Amniotic stem cell (primary cell): ENCODE results near the gene FRMD4B.

Experiments
- DNase-seq: peaks from one replicate; lab custom pipeline; 2025; lab: John Stamatoyannopoulos, UW

Gene FRMD4B

DNA sequence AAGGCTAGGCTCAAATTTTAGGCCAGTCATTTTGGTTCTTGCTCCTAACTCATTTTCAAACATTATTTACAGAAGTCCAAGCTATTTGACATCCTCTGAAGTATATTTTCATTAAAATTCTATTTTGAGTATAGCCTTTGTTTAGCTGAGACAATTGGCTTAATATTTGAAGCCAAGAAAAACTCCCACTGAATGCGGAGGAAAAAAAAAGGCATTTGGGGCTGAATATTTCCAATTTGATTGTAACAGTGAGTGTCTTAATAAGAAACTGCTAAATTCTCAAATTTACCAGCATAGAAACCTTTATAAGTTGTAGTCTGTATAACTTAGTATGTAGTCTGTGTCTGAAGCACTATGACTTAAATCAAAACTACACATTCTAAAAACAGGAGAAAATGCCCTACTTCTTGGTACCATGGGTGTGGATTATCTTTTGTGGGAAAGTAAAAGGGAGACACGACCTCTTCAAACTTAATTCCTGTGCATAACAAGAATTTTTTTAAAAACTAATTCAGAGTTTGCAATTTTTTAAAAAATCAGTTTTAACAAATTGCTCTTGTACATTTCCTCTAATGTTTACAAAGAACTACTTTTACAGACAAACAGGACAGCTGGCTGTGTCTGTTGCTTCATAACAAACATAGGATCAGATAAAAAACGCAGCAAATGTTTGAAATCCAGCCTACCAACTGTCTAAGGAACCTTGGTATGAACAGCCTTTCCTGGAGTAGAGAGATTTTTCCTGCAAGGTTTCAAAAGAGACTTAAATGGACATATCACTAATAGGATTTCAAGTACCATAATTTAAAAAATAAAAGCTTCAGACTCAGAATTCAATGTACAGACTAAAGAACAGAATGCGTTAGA, 210.8 kb downstream of the FRMD4B start:
- no peak for DNase-seq

DNA sequence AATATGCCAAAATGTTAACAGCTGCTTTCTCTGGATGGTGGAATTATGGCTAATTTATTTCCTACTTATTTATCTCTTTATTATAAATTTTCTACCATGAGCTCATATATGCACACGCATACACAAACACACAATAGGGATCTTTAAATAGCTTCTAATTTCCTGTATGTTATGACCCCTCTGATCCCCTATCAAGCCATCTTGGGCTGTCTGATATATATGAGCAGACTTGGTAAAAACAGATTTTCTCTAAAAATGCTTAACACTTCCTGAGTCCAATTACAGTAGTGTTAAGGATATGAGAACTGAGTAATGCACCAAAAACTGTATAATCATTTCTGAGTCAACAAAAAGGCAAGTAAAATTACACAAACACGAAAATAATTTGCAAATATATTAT, 211.4 kb downstream of the FRMD4B start:
- no peak for DNase-seq

DNA sequence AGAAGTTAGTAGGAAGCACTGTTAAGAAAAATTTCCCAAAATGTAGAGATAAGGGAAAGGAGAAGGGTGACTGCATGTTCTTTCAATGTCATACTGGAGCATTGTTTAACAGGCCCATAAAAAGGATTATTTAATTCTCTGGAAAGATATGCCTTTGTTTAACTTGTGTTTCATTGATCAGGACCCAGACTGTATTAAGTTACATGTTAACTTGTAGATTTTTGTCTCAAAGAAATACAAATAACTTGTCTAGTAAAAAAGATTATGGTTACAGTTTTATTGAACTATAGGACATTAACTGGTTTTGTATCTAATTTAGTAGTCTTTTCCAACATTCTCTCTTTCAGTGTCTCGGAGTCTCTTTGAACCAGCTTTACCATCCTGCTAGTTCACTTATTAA, 213.8 kb downstream of the FRMD4B start:
- no peak for DNase-seq

DNA sequence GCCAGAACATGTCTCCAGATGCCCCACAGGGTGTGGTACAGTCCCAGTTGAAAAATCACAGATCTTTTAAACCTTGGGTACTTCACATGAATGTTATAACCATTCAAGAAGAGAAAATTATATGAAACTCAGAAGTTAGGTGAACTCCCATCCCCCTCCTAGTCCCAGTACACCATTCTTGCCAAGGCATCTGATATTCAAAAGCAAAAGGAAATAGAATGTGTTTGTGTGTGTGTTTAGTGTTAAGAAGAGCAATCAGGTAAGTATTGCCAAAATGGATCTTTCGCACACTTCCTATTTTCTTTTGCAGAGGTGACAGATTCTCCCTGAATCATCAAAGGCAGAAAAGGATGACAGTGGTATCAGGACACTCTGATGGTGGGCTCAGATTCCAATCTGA, 219.4 kb downstream of the FRMD4B start:
- DNase-seq = no peak

DNA sequence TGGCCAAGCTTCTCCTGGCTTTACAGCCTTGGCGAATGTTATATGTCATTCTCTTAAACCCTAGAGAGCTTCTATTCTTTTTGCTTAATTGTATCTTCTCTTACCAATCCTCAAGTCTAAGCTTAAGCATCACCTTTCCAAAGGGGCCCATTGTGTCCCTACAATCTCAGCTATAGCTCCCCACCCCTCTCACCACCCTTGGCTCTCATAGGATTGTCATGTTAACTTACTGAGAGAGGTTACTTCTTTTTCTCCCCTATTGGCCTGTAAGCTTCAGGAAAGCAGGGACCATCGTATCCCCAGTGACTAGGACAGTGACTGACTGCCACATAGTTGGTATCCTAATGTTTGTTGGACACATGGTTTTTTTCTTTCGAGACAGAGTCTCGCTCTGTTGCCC, 220.1 kb downstream of the FRMD4B start:
- DNase-seq = no peak

DNA sequence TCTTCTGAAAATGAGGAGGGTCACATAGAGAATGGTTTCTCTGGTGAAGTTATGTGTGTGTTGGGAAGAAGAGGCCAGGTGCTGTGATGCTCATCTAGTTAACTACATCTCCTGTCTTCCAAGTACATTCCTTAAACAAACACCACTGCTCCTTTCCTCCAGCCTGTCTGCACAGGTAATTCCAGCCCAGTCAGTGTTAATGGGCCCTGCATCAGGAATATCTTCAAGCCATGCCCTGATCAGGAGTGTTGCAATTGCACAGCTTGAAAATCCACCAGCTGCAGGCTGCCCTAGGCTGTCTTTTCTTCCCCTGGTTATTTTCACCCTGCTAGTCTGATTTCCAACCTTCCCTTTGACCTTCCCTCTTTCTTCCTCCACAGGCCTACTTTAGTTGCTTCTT, 221.6 kb downstream of the FRMD4B start:
- no peak for DNase-seq

DNA sequence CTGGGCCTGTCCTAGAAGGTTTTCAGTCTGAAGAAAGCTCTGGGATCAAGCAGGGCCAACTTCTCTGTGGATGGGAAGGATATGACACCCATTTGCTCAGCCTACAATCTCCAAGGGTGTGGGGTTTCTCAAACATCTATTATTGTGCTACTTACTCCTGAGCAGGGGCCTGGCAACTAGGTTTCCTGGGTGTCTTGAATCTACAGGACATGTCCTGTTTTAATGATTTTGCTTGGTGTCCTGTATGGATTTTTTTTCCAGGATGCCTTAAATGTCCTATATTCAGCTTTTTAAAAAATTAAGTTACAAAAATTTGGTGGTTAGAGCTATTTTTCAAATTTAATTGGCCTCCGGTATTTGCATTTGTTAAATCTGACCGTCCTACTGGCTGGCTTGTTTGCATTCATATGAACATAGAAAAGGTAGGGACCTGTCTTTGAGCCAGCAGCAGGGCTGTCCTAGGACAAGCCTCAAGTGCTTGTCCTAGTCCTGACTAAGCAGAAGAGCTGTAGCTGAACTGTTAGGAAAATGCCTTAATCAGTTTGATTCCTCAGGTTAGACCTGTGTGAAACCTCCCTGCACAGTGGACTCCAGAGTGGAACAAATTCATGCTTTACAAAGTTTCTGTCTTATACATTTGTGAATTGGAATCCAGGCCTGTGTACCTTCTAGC, 223.4 kb downstream of the FRMD4B start:
- no peak for DNase-seq

DNA sequence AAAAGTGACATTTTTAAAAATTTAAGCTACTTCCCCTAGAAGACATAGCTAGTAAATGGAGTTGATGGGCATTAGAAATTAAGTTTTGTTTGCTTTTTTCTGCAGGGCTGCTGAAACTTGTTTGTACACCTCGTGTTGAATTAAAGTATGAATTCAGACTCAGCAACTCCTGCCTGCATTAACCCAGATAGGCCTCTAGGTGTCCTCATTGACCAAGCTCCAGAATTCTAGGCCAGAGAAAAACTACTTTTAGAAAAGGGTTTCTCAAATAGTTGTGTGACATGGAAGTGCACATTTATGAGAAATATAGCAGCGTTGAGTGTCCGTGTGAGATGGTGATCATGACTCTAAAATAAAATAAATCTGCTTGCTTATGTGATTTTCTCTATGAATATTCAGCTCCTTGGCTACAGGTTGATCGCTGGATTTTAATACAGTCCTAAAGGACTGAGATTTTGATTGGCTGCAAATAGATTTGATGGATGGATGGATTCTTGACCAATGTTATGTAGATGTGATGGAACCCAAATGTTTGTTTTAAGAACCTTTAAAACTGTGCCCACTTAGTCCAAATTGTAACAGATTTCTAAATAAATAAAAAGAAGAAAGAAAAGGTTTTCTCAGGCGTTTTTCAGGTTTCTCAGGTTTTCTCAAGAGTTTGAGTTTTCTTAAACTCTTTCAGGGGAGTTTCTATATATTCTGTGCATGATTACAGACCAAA, 224.1 kb downstream of the FRMD4B start:
- DNase-seq = no peak

DNA sequence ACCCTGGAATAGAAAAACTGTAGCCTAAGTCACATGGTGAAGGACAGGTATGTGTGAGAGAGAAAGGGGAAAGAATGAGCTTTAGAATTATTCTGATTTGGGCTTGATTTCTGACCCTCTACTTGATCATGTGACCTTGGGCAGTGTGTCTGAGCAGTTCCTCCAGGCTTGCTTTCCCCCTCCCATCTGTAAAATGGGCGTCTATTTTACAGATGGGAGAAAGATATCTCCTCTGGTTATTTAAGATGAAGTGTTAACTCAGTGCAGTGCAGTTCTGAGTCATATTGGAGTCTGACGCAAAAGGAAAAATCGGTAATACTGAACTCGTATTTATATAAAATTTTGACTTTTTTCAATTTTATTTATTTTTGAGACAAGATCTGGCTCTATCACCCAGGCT, 225.4 kb downstream of the FRMD4B start:
- DNase-seq = no peak

DNA sequence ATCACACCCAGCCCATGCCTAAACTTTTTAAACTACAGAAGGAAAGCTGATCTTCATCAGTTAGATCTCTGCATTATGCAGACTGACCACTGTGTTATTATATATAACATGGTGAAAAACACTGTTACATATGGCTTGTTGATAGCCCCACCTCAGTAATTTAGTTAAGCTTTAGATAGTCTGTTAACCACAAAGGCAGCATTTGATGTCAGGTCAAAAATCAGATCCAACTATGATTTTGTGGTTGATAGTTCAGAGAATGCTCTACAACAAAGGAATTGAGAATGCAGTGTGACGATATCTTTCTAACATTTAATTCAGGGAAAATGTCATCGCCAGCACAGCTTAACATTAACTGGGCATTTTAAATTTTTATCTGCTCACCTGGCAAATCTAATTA, 225.8 kb downstream of the FRMD4B start:
- no peak for DNase-seq

DNA sequence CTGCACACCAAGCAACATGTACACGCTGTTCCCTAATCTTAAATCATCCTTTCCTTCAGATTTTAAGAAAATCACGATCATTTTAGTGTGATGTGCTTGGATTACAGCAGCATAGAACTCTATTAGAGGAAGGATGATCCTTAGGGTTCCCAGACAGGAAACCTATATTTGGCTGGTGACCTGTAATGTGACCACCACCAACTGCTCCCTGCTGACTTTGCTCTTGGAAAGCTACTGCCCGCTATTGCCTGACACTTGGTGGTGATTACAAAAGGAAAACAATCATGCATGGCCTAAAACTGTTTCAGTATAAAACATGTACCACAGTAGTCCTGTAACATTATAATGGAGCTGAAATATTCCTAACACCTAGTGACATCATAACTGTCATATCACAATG, 236.3 kb downstream of the FRMD4B start:
- DNase-seq = no peak

DNA sequence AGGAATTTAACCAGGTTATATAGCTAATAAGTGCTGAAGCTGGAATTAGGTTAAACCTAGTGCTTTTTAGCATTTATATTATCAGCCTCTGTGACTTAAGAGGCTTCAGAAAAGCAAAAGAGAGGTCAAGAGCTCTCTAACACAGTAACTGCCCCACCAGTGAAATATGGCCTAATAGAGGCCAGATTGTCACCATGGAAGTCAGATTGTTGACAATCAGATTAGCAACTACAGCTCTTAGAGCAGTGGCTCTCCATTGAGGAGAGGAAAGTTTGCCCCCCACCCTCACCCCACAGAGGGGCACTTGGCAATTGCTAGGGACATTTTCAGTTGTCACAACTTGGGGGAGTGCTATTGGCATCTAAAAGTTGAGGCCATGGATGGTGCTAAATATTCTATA, 240.2 kb downstream of the FRMD4B start:
- DNase-seq = no peak

DNA sequence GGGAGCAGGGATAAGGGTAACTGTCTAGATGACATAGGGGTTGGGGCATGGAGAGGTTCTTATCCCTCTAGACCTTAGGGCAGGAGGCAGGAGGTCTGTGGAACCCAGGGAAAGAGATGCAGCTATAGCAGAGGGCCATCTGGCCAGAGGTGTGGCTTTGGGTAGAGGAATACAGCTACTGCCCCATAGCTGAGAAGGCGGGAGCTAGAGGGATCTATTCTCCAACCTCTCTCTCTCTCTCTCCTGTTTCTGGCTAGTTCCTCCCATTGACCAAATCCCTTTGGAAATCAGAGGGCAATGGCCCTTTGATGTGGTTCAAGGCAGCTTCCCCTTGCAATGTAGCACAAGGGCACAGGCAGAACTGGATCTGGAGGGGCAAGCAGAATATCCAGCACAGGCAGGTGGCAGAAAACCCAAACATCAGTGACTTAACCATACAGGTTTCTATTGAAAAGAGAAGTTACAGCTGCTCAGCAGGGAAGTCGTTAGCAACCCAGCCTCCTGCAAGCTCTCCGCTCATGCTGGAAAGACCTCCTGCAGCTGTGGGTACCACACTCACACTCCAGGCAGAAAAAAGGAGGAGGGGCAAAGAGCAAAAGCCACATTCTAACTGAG, 241.2 kb downstream of the FRMD4B start:
- no peak for DNase-seq

DNA sequence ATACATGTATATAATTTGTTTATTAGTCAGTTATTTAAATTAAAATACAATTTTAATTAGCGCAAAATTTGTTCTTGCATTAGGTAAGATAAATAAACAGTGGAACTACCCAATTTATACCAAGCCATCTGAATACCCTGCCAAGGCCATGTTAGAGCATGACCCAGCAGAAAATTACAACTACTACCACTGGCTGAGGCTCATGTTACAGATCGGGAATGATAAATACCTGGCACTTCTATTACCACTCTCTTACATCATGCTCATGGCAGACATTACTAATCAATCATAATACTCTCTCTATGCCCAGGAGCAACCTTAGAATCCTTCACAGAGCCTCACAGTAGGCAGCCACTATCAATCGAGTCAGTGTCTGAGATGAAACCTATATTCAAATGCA, 242.3 kb downstream of the FRMD4B start:
- no peak for DNase-seq

DNA sequence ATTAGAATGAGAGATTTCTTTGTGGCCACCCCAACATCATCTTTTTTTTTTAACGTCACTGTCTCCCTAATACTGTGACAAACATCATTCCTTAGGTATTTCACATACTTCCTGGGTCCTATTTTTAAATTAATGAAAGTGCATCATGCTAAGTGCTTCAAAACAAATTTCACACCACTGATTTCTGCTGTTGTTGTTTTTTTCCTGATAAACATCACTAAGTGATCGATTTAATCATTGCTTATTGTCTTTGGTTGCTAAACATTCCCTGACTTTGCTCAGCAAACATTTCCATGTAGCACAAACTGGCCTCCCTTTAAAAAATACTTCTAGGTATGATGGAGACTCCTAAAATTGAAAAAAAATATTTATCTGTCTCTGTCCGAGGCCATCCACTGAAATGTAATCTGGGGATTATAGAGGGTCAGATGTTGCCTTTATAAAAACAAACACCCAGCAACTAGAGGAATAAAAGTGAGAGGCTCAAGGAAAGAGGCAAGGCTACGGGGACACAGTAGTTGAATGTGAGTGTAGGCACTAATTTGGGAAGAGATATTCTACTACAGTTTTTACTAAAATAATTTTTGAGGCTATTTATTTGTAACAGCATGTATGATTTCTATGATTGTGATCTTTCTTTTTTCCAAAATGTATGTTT, 243.0 kb downstream of the FRMD4B start:
- no peak for DNase-seq

DNA sequence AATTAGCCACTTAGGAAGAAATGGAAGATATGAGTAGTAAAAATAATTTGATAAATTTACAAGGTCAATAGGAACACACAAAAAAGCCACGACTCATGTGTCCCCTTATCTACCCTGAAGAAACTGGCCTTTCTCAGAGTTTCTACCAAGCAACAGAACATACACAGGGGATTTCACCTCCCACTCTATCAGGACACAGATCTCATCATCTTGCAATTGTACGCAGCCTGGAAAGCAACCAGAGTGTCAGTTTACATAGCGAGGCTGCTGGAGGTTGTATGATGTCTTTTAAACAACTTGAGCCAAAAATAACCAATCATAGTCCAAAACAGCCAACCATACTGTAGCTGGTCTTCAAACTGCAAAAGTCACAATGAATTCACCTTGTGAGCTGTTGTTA, 243.8 kb downstream of the FRMD4B start:
- no peak for DNase-seq

DNA sequence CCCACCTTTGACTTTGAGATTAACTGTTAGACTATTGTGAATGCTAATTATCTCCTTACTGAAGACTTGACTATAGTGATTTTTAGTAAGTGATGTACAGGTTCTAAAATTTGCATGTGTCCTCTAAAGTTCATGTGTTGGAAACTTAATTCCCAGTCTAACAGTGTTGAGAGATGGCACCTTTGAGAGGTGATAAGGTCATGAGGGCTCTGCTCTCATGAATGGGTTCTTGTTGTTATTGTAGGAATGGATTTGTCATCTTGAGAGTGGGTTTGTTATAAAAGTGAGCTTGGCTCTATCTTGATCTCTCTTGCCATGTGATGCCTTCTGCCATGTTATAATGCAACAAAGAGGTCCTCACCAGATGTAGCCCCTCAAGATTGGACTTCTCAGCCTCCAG, 244.6 kb downstream of the FRMD4B start:
- DNase-seq = no peak

DNA sequence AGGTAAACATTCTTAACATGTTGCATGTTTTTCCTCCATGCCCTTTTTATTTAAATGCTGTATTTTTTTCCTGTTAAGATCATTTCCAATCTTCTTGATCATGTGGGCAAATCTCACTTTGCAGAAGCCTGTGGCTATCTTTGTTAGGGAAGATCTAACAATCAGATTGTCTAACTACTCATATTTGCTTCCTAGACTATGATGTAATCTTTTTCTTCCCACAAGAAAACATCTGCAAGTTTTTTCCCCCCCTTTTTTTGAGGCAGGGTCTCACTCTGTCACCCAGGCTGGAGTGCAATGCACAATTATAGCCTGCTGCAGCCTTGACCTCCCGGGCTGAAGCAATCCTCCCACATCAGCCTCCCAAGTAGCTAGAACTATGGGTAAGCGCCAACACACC, 248.5 kb downstream of the FRMD4B start:
- DNase-seq = no peak

DNA sequence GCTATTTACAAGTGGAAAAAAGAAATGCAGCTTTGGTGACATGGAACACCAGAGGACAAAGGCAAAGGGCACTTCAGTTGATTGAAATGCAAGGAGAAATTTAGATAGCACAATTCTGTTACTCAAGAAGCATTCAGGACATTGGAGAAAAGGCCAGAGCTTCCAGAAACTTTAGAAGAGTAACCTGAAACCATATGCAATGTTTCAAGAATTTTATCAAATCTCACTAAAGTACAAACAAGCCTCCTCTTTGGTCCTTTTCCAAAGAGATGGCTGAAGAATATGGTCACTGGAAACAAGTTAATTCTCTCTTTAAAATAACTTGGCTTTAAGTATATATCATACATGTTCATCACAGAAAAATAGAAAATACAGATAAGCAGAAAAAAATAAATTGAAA, 248.9 kb downstream of the FRMD4B start:
- DNase-seq = no peak

DNA sequence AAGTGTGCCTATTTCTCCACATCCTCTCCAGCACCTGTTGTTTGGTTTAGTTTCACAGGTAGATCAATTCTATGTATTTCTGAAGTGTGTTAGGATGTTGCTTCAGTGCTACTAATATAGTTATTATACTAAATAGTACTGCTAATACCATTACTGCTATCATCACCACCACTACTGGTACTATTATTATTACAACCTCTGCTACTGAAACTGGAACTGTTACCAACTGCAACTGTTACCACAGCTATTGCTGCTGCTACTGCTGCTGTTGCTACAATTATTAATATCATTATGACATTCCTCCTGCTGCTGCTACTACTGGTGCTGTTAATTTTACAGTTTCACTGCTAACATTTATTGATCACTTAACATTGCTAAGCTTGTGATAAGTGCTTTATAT, 255.2 kb downstream of the FRMD4B start:
- DNase-seq = no peak

DNA sequence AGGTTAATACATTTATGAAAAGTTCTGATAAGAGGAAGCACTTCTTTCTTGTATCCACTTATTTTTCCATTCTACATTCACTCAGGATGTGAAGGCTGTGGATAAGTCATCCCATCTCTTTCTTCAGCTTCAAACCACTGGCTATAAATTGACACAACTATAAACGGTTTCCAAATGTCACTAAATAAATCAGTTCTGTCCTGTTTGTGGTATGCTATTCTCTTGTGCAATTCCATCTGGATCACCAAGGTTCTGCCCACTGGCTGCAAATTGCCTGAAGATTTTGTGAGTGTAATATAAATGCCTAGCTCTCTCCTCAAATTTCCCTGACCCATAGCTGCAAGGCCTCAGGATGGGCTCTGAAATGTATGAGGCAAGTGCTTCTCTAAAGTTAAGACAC, 256.4 kb downstream of the FRMD4B start:
- DNase-seq = no peak

DNA sequence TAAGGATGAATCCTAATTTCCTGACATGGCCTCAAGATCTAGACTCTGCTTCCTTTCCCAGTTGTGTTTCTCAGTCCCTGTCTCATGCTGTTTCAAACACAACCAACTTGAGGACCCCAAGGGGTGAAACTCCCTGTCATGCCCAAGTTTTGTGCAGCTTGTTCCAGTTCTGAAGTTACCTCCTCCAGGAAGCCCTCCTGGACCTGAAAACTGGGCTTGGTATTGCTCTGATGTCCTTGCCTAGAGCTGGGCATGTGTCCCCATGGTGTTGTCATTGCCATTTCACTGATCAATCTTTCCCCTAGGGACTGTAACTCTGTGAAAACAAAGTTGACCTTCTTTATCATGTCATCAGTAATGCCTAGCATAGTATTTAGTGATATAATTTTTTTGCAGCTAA, 257.4 kb downstream of the FRMD4B start:
- no peak for DNase-seq
